Brain microvascular endothelial cell (primary cell): Measurements from ENCODE around the gene CLDN14.

Experiments
- DNase-seq: peaks from one replicate; pipeline ENCODE4 v3.0.0-alpha.2; 2020
- H3K27ac ChIP-seq: fragments of 250-450 bp; sonication (Bioruptor Pico); 2 replicates; pipeline ENCODE4 v1.5.1; 2020; ENCODE audit warnings: mild to moderate bottlenecking, moderate library complexity
- H3K27me3 ChIP-seq: fragments of 250-450 bp; sonication (Bioruptor Pico); replicated peaks from 2 replicates; pipeline ENCODE4 v1.5.1; 2020; ENCODE audit warnings: mild to moderate bottlenecking
- H3K36me3 ChIP-seq: fragments of 250-450 bp; sonication (Bioruptor Pico); replicated peaks from 2 replicates; pipeline ENCODE4 v1.5.1; 2020; ENCODE audit warnings: mild to moderate bottlenecking
- H3K4me3 ChIP-seq: 2 replicates; pipeline ENCODE4 v1.5.1; 2011; ENCODE audit warnings: low read depth, mild to moderate bottlenecking, control low read depth, low read length, moderate library complexity
- in situ Hi-C: cut with HindIII; loops from 2 replicates; pipeline ENCODE4 v1.10.0; 2017; ENCODE audit warnings: low sequenced_read_pairs, low pct_ligation_motif_present
- TF ChIP-seq, protein P1 (sequence below): IDR thresholded peaks from 2 replicates; pipeline ENCODE4 v1.5.1; 2011; ENCODE audit warnings: low read depth, mild to moderate bottlenecking, moderate library complexity, low read length, control low read depth, inconsistent platforms; ENCODE audit errors: missing control alignments

Gene CLDN14

DNA sequence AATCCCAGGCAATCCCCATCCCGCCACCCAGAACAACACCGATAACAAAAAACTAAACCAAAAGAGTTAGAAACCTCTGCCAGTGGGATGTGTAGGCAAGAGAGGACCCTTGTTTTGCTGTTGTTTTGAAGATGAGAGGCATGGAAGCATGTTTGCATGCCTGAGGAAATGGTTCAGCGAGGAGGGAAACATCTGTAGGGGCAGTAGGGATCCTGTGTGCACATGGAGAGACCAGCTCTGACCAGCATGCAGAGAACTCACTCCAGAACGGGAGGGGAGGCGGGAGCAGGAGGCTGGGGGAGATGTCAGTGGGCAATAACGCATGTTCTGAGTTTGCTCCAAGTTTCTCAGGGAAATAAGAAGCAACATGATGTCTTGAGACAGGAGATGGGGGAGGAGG, 5.3 kb downstream of the CLDN14 start:
- no peak for DNase-seq
- no peaks in the 10 kb centered on the region for H3K36me3 ChIP-seq
- no peaks in the 10 kb centered on the region for H3K27me3 ChIP-seq
- in situ Hi-C loops, result no loop called here
- TF ChIP-seq, protein P1, sequence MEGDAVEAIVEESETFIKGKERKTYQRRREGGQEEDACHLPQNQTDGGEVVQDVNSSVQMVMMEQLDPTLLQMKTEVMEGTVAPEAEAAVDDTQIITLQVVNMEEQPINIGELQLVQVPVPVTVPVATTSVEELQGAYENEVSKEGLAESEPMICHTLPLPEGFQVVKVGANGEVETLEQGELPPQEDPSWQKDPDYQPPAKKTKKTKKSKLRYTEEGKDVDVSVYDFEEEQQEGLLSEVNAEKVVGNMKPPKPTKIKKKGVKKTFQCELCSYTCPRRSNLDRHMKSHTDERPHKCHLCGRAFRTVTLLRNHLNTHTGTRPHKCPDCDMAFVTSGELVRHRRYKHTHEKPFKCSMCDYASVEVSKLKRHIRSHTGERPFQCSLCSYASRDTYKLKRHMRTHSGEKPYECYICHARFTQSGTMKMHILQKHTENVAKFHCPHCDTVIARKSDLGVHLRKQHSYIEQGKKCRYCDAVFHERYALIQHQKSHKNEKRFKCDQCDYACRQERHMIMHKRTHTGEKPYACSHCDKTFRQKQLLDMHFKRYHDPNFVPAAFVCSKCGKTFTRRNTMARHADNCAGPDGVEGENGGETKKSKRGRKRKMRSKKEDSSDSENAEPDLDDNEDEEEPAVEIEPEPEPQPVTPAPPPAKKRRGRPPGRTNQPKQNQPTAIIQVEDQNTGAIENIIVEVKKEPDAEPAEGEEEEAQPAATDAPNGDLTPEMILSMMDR, result no peak
- no peak overlapping the region for H3K4me3 ChIP-seq
- no peak overlapping the region for H3K27ac ChIP-seq

DNA sequence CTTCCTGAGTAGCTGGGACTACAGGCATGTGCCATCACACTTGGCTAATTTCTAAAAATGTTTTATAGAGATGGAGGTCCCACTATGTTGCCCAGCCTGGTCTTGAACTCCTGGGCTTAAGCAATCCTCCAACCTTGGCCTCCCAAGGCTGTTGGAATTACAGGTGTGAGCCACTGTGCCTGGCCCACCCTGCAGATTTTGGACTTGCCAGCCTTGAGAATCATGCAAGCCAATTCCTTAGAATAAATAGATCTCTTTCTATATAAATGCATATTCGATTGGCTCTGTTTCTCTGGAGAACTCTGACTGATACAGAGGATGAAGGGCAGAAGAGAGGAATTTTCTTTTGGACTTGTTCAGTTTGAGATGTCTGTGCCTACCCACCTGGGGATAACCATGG, 6.7 kb downstream of the CLDN14 start:
- no peak overlapping the region for H3K27ac ChIP-seq
- H3K36me3 ChIP-seq, result no peaks in the 10 kb centered on the region
- in situ Hi-C loops, result no loop called here
- DNase-seq, result no peak
- H3K4me3 ChIP-seq, result no peak overlapping the region
- no peaks in the 10 kb centered on the region for H3K27me3 ChIP-seq
- TF ChIP-seq, protein P1, result no peak

DNA sequence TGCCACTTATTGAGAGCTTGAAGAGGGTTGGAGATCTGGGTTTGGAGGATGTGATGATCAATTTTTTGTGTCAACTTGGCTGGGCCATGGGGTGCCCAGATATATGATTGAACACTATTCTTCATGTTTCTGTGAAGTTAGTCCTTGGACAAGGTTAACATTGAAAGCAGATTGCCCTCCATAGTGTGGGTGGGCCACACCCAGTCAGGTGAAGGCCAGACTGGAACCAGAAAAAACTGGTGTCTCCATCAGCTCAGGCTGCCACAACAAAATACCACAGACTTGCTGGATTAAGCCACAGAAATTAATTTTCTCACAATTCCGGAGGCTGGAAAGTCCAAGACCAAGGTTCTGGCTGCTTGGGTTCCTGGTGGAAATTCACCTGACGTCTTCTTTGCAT, 7.5 kb downstream of the CLDN14 start:
- Histone ChIP-seq H3K36me3 (no peaks in the 10 kb centered on the region), H3K27me3 (no peaks in the 10 kb centered on the region), H3K4me3 (no peak overlapping the region), H3K27ac (no peak overlapping the region)
- TF ChIP-seq, protein P1, result no peak
- no peak for DNase-seq
- in situ Hi-C loops, result no loop called here

DNA sequence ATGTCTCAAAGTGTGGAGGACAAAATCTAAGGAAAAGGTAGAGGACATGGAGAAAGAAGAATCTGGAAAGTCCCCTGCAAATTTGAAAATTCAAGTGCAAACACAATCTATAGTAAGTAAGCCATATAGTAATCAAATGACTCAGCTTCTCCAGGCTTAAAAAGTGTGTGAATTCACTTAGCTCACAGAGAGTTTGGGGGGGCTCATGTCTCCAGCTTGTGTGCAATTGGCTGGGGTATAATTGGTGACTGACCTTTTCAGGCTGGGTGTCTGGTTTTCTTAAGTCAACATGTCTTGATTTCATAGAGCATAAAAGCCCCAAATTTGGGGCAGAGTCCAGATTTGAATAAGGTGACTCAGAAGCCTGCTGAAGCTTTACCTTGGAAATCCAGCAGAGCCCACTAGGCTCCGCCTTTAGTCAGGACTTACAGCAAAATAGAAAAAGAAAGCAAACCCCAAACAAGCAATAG, 8.6 kb downstream of the CLDN14 start:
- TF ChIP-seq, protein P1, result no peak
- Histone ChIP-seq H3K4me3 (no peak overlapping the region), H3K27ac (peak overlapping the region; percentile 71), H3K27me3 (no peaks in the 10 kb centered on the region), H3K36me3 (no peaks in the 10 kb centered on the region)
- in situ Hi-C loops, result no loop called here
- DNase-seq, result peak; percentile 83

DNA sequence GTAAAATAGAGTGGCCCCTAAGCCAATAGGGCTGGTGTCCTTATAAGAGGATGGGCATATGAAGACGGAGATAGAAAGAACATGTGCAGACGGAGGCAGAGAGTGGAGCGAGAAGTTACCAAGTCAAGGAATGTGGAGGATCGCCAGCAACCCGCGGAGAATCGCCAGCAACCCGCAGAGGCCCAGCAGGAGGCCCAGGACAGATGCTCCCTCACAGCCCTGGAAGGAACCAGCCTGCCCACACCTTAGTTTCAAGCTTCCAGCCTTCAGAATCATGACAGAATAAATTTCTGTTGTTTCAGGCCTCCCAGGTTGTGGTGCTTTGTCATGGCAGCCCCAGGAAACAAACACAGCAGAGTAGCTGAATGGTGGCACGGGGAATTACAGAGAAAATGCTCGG, 9.6 kb downstream of the CLDN14 start:
- H3K4me3 ChIP-seq, result no peak overlapping the region
- no peaks in the 10 kb centered on the region for H3K36me3 ChIP-seq
- H3K27me3 ChIP-seq, result no peaks in the 10 kb centered on the region
- H3K27ac ChIP-seq, result peak overlapping the region; percentile 71
- TF ChIP-seq, protein P1, result no peak
- DNase-seq, result no peak
- in situ Hi-C loops, result no loop called here

DNA sequence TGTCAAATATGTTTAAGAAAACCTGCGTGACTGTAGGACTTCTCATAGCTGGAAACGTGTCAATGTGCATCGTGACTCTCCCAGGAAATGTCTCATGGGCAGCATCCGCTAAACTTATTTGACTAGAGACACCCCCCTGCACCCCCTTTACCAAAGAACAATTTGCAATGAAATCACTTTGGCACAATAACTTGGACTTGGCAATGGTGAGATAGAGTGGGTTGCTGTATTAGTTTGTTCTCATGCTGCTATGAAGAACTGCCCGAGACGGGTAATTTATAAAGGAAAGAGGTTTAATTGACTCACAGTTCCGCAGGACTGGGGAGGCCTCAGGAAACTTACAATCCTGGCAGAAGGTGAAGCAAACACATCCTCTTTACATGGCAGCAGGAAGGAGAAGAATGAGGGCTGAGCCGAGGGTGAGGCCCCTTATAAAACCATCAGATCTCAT, 13.8 kb downstream of the CLDN14 start:
- in situ Hi-C loops, result no loop called here
- TF ChIP-seq, protein P1, result no peak
- DNase-seq, result no peak
- no peaks in the 10 kb centered on the region for H3K36me3 ChIP-seq
- no peak overlapping the region for H3K4me3 ChIP-seq
- no peaks in the 10 kb centered on the region for H3K27me3 ChIP-seq
- H3K27ac ChIP-seq, result no peak overlapping the region
